T-cell (primary cell): ENCODE data around the gene KIF11. TPM values are rescaled to one million over a fixed set of nuclear protein-coding genes. Genes with fewer than 3 reads are reported as not detected.

Experiments used
- ATAC-seq, 4 experiments: fragments of 200-7000 bp in 3 of 4; fragments of 150-1000 bp in 1 of 4; cut with Tn5 transposase; replicated peaks in 1 of 4; 1 replicate in 3 of 4; 2 replicates in 1 of 4; pipeline ENCODE4 v1.10.0; 2021; ENCODE audit warnings: moderate library complexity in 3 of 4, mild to moderate bottlenecking in 2 of 4, moderate number of reproducible peaks in 1 of 4
- CTCF ChIA-PET, 2 donors: fragments of 300-600 bp; sonication (Branson Sonifier 250); formaldehyde crosslinking; loops; one replicate each; lab custom pipeline; 2022; ENCODE audit warnings: antibody characterized with exemption in 2 of 2; lab: Charles Lee
- POLR2A ChIA-PET, 2 donors: fragments of 300-600 bp; sonication (Branson Sonifier 250); formaldehyde crosslinking; loops; one replicate each; lab custom pipeline; 2022; ENCODE audit warnings: antibody characterized with exemption in 2 of 2; lab: Charles Lee
- DNase-seq, 35 experiments: peaks; one replicate each; pipeline versions ENCODE4 v3.0.0 to v3.0.0-alpha.2; 2013 to 2023
- H3K27ac ChIP-seq: one replicate; pipeline ENCODE4 v1.5.1; 2013; ENCODE audit warnings: low read length
- H3K27me3 ChIP-seq, 2 experiments: replicated peaks in 1 of 2; 1 replicate in 1 of 2; 2 replicates in 1 of 2; pipeline versions ENCODE4 v1.6.1 to v1.7.0; 2013; ENCODE audit warnings: low read length in 1 of 2, mixed read lengths in 1 of 2; ENCODE audit not compliant: control insufficient read depth in 2 of 2, insufficient read depth in 2 of 2; ENCODE audit errors: extremely low read depth in 1 of 2
- H3K36me3 ChIP-seq, 2 donors: 1 replicate in 1 of 2; 2 replicates in 1 of 2; pipeline versions ENCODE4 v1.6.1 to v1.7.0; 2013; ENCODE audit warnings: low read length in 1 of 2; ENCODE audit not compliant: control insufficient read depth in 2 of 2, insufficient read depth in 1 of 2; ENCODE audit errors: extremely low read depth in 1 of 2
- H3K4me1 ChIP-seq, 2 experiments: 1 replicate in 1 of 2; 2 replicates in 1 of 2; pipeline versions ENCODE4 v1.6.1 to v1.7.0; 2013; ENCODE audit warnings: low read length in 2 of 2, mixed read lengths in 1 of 2; ENCODE audit not compliant: insufficient read depth in 2 of 2, control insufficient read depth in 1 of 2; ENCODE audit errors: extremely low read depth in 1 of 2
- H3K4me3 ChIP-seq, 2 donors: 1 replicate in 1 of 2; 2 replicates in 1 of 2; pipeline versions ENCODE4 v1.5.1 to v1.7.0; 2013; ENCODE audit warnings: mild to moderate bottlenecking in 2 of 2, low read length in 1 of 2, moderate library complexity in 1 of 2; ENCODE audit not compliant: control insufficient read depth in 1 of 2; ENCODE audit errors: extremely low read depth in 1 of 2
- H3K9me3 ChIP-seq: 2 replicates; pipeline ENCODE4 v1.7.0; 2013
- H3K27ac Mint-ChIP-seq, 2 donors: one replicate each; pipeline ENCODE4 v1.8.0; 2020 to 2021; ENCODE audit warnings: mild to moderate bottlenecking in 2 of 2, mixed read lengths in 2 of 2
- H3K27me3 Mint-ChIP-seq, 2 donors: one replicate each; pipeline ENCODE4 v1.8.0; 2021 to 2022; ENCODE audit warnings: mixed read lengths in 2 of 2
- H3K36me3 Mint-ChIP-seq: one replicate; pipeline ENCODE4 v1.8.0; 2021; ENCODE audit warnings: mixed read lengths
- H3K4me1 Mint-ChIP-seq, 3 donors: one replicate each; pipeline ENCODE4 v1.8.0; 2020 to 2022; ENCODE audit warnings: mixed read lengths in 3 of 3, mild to moderate bottlenecking in 1 of 3
- H3K4me3 Mint-ChIP-seq, 3 donors: one replicate each; pipeline ENCODE4 v1.8.0; 2020 to 2022; ENCODE audit warnings: mild to moderate bottlenecking in 3 of 3, mixed read lengths in 3 of 3, moderate library complexity in 3 of 3
- H3K9me3 Mint-ChIP-seq, 3 donors: one replicate each; pipeline ENCODE4 v1.8.0; 2020 to 2022; ENCODE audit warnings: mixed read lengths in 3 of 3
- WGBS: methylation state at CpG from one replicate; pipeline ENCODE4 v1.1.5; 2013; ENCODE audit warnings: missing lambda C conversion rate; ENCODE audit not compliant: insufficient coverage; 5-methylcytosine and 5-hydroxymethylcytosine counted together
- total RNA-seq, 35 experiments: library from RNA in 6 of 35; stranded (reverse) in 6 of 35; fragments of 120-200 nt in 1 of 35; gene quantifications; one replicate each; pipeline versions ENCODE4 v1.2.1 to v1.2.4 and lab custom pipeline; 2013 to 2026

Gene KIF11
- total RNA-seq, 5 donors from 2014 or later (not counting 1 experiment from before 2014, with no cell fraction given), result 1.2 to 2.0 (median 1.6) TPM

- H3K27ac Mint-ChIP-seq, result no peak overlapping the region
- H3K4me3 Mint-ChIP-seq, result no peak overlapping the region
- no peaks in the 10 kb centered on the region for H3K4me1 Mint-ChIP-seq
- no peaks in the 10 kb centered on the region for H3K36me3 ChIP-seq
- peaks cover 0 to 12% (median 2%) of the 10 kb centered on the region in 3 donors for H3K9me3 Mint-ChIP-seq
- peaks cover 13 to 34% of the 10 kb centered on the region in 2 donors for H3K27me3 Mint-ChIP-seq
- no CpG with 5 or more reads among the region's 2 CpGs for WGBS
- H3K4me3 ChIP-seq, result no peak overlapping the region
- ChIA-PET CTCF (no interaction called here), POLR2A (no interaction called here)
- H3K36me3 Mint-ChIP-seq, result peaks cover 5% of the 10 kb centered on the region
- H3K9me3 ChIP-seq, result no peaks in the 10 kb centered on the region
- DNase-seq (no peak), ATAC-seq (no peak)
- peaks cover 0 to 14% of the 10 kb centered on the region in 2 experiments for H3K27me3 ChIP-seq
- H3K4me1 ChIP-seq, result no peaks in the 10 kb centered on the region
- no peak overlapping the region for H3K27ac ChIP-seq
Measured at GRCh38 chr10:92681306-92681834, 88.4 kb downstream of the KIF11 start.

GRCh38 chr10:92688573-92688926 lies 95.6 kb downstream of the KIF11 start:
- Mint-ChIP-seq H3K9me3 (peaks cover 0 to 12% (median 2%) of the 10 kb centered on the region in 3 donors), H3K4me3 (peak overlapping the region; percentile 72 to 81 (median 74)), H3K27me3 (peaks cover 50 to 58% of the 10 kb centered on the region in 2 donors), H3K4me1 (peaks cover 27 to 31% (median 30%) of the 10 kb centered on the region in 3 donors), H3K27ac (no peak overlapping the region), H3K36me3 (peaks cover 5% of the 10 kb centered on the region)
- H3K27ac ChIP-seq, result no peak overlapping the region
- H3K27me3 ChIP-seq, result peaks cover 0 to 49% of the 10 kb centered on the region in 2 experiments
- H3K9me3 ChIP-seq, result no peaks in the 10 kb centered on the region
- ChIA-PET POLR2A (no interaction called here), CTCF (no interaction called here)
- no peaks in the 10 kb centered on the region for H3K36me3 ChIP-seq
- H3K4me3 ChIP-seq, result peak overlapping the region in 1 of 2 donors; percentile 77
- WGBS, result 93% methylated on average over 3 of the region's 5 CpGs
- no peak for ATAC-seq
- H3K4me1 ChIP-seq, result peaks cover 14 to 37% of the 10 kb centered on the region in 2 experiments
- no peak for DNase-seq

DNA sequence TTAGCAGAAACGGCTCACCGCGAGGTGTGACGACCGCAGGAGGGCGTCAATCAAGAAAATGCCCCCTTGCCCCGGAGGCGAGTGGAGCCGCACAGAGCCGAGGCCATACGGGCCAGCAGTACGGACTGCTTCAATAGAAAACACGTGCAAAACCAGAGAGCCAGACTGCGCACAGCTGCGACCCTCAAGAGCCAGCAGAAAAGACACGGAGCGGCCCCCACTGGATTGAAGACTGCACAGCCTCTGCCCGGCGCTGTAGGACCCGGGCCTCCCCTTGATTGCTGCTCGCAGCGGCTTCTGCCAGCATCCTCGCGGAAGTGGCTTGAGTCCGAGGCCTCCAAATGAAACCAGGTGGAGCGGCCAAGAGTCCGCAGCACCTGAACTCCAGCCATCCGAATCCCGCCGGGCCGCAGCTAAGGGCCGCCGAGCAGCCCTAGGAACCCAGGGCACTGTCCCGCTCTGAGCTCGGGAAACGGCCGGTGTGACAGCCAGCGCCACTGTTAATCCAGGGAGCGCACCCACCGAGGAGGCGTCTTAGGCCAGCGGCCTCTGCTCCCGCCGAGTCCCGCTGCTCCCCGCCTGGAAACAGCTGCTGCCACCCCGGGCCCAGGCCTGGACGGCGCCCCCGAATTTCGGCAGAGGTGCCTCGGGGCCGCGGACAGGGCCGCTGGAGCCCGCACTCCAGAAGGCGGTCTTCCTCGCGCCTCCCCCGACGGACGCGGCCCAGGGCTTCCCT lies 96.2 kb downstream of the KIF11 start:
- Mint-ChIP-seq H3K27me3 (peaks cover 50 to 60% of the 10 kb centered on the region in 2 donors), H3K4me3 (peak overlapping the region; percentile 72 to 81 (median 74)), H3K36me3 (peaks cover 5% of the 10 kb centered on the region), H3K27ac (no peak overlapping the region), H3K9me3 (peaks cover 0 to 12% (median 2%) of the 10 kb centered on the region in 3 donors), H3K4me1 (peaks cover 27 to 31% (median 30%) of the 10 kb centered on the region in 3 donors)
- Histone ChIP-seq H3K4me3 (peak overlapping the region; percentile 50 to 77), H3K27me3 (peaks cover 0 to 45% of the 10 kb centered on the region in 2 experiments), H3K4me1 (peaks cover 14 to 37% of the 10 kb centered on the region in 2 experiments), H3K9me3 (no peaks in the 10 kb centered on the region), H3K36me3 (no peaks in the 10 kb centered on the region), H3K27ac (no peak overlapping the region)
- POLR2A ChIA-PET, result no interaction called here
- DNase-seq (peak in 6 of 35 experiments; percentile 4 to 32 (median 10)), ATAC-seq (peak; percentile 6 to 35 (median 12))
- CTCF ChIA-PET, result interaction anchor here in 1 of 2 donors (0.9 kb wide), 1 partner anchor 13 kb away, joined by 4 read pairs; no protein-coding TSS in a partner anchor
- 3% methylated on average over 63 of the region's 63 CpGs for WGBS

DNA sequence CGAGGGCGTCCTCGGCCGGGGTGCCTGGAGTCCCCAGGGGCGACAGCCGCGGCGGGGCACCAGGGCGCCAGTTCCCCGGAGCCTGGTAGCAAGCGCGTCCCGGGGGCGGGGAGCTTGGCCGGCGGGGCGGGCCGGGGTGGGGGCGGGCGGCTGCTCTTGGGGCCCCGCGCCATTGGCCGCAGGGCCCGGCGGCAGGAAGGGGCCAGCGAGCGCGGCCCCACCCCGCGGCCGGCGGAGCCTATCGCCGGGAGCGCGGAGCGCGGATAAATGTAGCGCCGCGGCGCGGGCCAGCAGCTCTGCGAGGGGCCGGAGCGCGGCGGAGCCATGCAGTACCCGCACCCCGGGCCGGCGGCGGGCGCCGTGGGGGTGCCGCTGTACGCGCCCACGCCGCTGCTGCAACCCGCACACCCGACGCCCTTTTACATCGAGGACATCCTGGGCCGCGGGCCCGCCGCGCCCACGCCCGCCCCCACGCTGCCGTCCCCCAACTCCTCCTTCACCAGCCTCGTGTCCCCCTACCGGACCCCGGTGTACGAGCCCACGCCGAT lies 96.8 kb downstream of the KIF11 start, which contains the start of gene HHEX:
HHEX (plus strand) TSS at position 293 of the 548 bp plus-strand sequence; CDS start at position 325, 32 bp downstream.
- ChIA-PET CTCF (interaction anchor here in 1 of 2 donors (0.6 to 1.1 kb wide), 3 partner anchors 10 to 853 kb away, joined by 3 to 4 read pairs (median 3); no protein-coding TSS in a partner anchor), POLR2A (no interaction called here)
- Mint-ChIP-seq H3K27me3 (peaks cover 51 to 60% of the 10 kb centered on the region in 2 donors), H3K9me3 (peaks cover 0 to 12% (median 2%) of the 10 kb centered on the region in 3 donors), H3K27ac (peak within 1 kb of the TSS in 1 of 2 donors; percentile 46), H3K4me3 (peak within 1 kb of the TSS; percentile 72 to 81 (median 74)), H3K36me3 (peaks cover 5% of the 10 kb centered on the region), H3K4me1 (peaks cover 27 to 31% (median 30%) of the 10 kb centered on the region in 3 donors)
- H3K27ac ChIP-seq, result no peak within 1 kb of the TSS
- peak within 1 kb of the TSS; percentile 50 to 77 for H3K4me3 ChIP-seq
- no peaks in the 10 kb centered on the region for H3K9me3 ChIP-seq
- peak in 11 of 35 experiments; percentile 13 to 57 (median 32) for DNase-seq
- ATAC-seq, result peak; percentile 49 to 67 (median 64)
- WGBS, result under 1% methylated on average over 77 of the region's 79 CpGs
- H3K4me1 ChIP-seq, result peaks cover 14 to 37% of the 10 kb centered on the region in 2 experiments
- H3K36me3 ChIP-seq, result no peaks in the 10 kb centered on the region
- H3K27me3 ChIP-seq, result peaks cover 0 to 45% of the 10 kb centered on the region in 2 experiments

DNA sequence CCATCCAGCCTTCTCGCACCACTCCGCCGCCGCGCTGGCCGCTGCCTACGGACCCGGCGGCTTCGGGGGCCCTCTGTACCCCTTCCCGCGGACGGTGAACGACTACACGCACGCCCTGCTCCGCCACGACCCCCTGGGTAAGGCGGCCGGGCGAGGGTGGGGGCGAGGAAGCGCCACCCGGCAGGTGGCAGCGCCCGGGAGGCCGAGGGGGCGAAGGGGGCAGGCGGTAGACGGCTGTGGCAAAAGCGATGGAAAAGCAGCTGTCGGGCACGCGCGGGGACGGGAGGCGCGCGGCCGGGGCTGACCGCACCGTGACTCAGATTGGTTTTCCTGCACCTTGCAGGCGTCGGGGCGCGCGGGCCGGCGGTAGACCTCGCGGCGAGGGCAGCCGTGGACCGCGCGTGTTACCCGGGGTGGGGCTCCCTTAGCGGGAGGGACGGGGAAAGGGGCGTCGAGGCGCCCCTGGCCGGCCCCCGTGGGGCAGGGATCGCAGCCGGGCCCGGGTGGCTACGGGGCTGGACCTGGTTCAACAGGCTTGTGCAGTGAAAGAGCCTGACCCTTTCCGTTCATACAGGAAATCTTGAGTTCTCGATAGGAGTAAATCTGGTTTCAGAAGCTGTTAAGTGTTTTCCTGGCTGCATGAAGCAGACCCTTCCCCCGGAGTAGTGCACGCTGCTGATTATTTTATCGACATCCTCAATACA lies 97.4 kb downstream of the KIF11 start:
- peaks cover 55 to 57% of the 10 kb centered on the region in 2 donors for H3K27me3 Mint-ChIP-seq
- peak overlapping the region in 1 of 2 donors; percentile 46 for H3K27ac Mint-ChIP-seq
- peaks cover 0 to 7% (median under 1%) of the 10 kb centered on the region in 3 donors for H3K9me3 Mint-ChIP-seq
- Histone ChIP-seq H3K4me3 (peak overlapping the region; percentile 45 to 71), H3K27ac (no peak overlapping the region), H3K9me3 (no peaks in the 10 kb centered on the region), H3K4me1 (peaks cover 14 to 37% of the 10 kb centered on the region in 2 experiments), H3K36me3 (no peaks in the 10 kb centered on the region), H3K27me3 (peaks cover 0 to 45% of the 10 kb centered on the region in 2 experiments)
- WGBS, result under 1% methylated on average over 67 of the region's 73 CpGs
- H3K4me1 Mint-ChIP-seq, result peaks cover 27 to 31% (median 30%) of the 10 kb centered on the region in 3 donors
- ATAC-seq (peak; percentile 56 to 67 (median 60)), DNase-seq (peak in 29 of 35 experiments; percentile 22 to 64 (median 44))
- peak overlapping the region; percentile 69 to 75 (median 74) for H3K4me3 Mint-ChIP-seq
- CTCF ChIA-PET, result interaction anchor here in 1 of 2 donors (0.6 to 1.1 kb wide), 3 partner anchors 9 to 852 kb away, joined by 3 to 4 read pairs (median 3); no protein-coding TSS in a partner anchor
- peaks cover 5% of the 10 kb centered on the region for H3K36me3 Mint-ChIP-seq
- POLR2A ChIA-PET, result interaction anchor here in 1 of 2 donors (0.5 kb wide), 1 partner anchor 138 kb away, joined by 3 read pairs; no protein-coding TSS in a partner anchor
